HepG2 (cell line): ENCODE data around the gene ORMDL3. TPM values are rescaled to one million over a fixed set of nuclear protein-coding genes. Genes with fewer than 3 reads are reported as not detected.

ENCODE experiments used
- ATAC-seq: fragments of 200-7000 bp; cut with Tn5 transposase; 3 replicates; pipeline ENCODE4 v1.9.1; 2020; ENCODE audit warnings: mild to moderate bottlenecking, moderate library complexity
- BruUV-seq: library from RNA; stranded (reverse); fragments of 400-500 nt; replicated peaks from 2 replicates; lab custom pipeline; 2021; lab: Mats Ljungman, UMichigan
- CTCF ChIA-PET: fragments of 300-600 bp; formaldehyde crosslinking; extraction: SDS; loops from one replicate; lab custom pipeline; 2021; ENCODE audit warnings: low total read pairs, inconsistent platforms, low intra/inter-chr PET ratio; lab: Yijun Ruan, JAX
- POLR2A ChIA-PET: fragments of 350-600 bp; sonication (Branson Sonifier 250); formaldehyde crosslinking; loops from one replicate; lab custom pipeline; 2020; ENCODE audit warnings: antibody characterized with exemption, inconsistent platforms; lab: Yijun Ruan, JAX
- DNase-seq: peaks from one replicate; pipeline ENCODE4 v3.0.0-alpha.2; 2015; ENCODE audit warnings: low spot score
- FAIRE-seq: peaks from 3 replicates; lab custom pipeline; 2011; peaks lifted over from hg19 to GRCh38; lab: Jason Lieb, UNC
- H2AFZ ChIP-seq: one replicate; pipeline ENCODE4 v1.6.1; 2011; ENCODE audit warnings: low read length, inconsistent platforms
- H3K27ac ChIP-seq: fragments of 300-600 bp; 3 replicates; pipeline ENCODE4 v1.8.0; 2011; ENCODE audit warnings: mixed run types, mild to moderate bottlenecking, mixed read lengths, low read length, inconsistent platforms; ENCODE audit not compliant: insufficient read depth; ENCODE audit errors: extremely low read length
- H3K27me3 ChIP-seq, 2 experiments: fragments of 200-600 bp in 1 of 2; 2 replicates in 1 of 2; 3 replicates in 1 of 2; pipeline versions ENCODE4 v1.6.0 to v1.8.0; 2011; ENCODE audit warnings: low read length in 2 of 2, mild to moderate bottlenecking in 2 of 2, moderate library complexity in 2 of 2, inconsistent platforms in 1 of 2; ENCODE audit not compliant: insufficient read depth in 2 of 2, control insufficient read depth in 1 of 2
- H3K36me3 ChIP-seq, 2 experiments: fragments of 200-600 bp in 1 of 2; replicated peaks in 1 of 2; 2 replicates in 1 of 2; 3 replicates in 1 of 2; pipeline versions ENCODE4 v1.5.1 to v1.8.0; 2011; ENCODE audit warnings: low read length in 2 of 2, inconsistent platforms in 1 of 2; ENCODE audit not compliant: insufficient read depth in 2 of 2, control insufficient read depth in 1 of 2
- H3K4me1 ChIP-seq: 2 replicates; pipeline ENCODE4 v1.5.1; 2012; ENCODE audit warnings: low read length, inconsistent platforms; ENCODE audit not compliant: insufficient read depth
- H3K4me2 ChIP-seq: 2 replicates; pipeline ENCODE4 v1.6.0; 2011; ENCODE audit warnings: low read depth, low read length, inconsistent platforms
- H3K4me3 ChIP-seq, 3 experiments: fragments of 200-600 bp in 1 of 3; sonication (generic), shearing (Covaris generic) in 1 of 3; replicated peaks in 1 of 3; 2 replicates each; pipeline ENCODE4 v1.5.1; 2011 to 2016; ENCODE audit warnings: low read length in 3 of 3, inconsistent platforms in 2 of 3, low read depth in 2 of 3, mild to moderate bottlenecking in 2 of 3, control low read depth in 1 of 3, mixed read lengths in 1 of 3; ENCODE audit not compliant: insufficient read depth in 1 of 3
- H3K79me2 ChIP-seq: one replicate; pipeline ENCODE4 v1.6.1; 2011; ENCODE audit warnings: low read length, inconsistent platforms; ENCODE audit not compliant: insufficient read depth
- H3K9ac ChIP-seq: 2 replicates; pipeline ENCODE4 v1.6.0; 2011; ENCODE audit warnings: mild to moderate bottlenecking, low read depth, low read length, inconsistent platforms; ENCODE audit not compliant: insufficient read depth
- H3K9me3 ChIP-seq: 2 replicates; pipeline ENCODE4 v1.5.1; 2012; ENCODE audit warnings: mild to moderate bottlenecking, low read length
- H4K20me1 ChIP-seq: 2 replicates; pipeline ENCODE4 v1.6.0; 2011; ENCODE audit warnings: inconsistent platforms, mild to moderate bottlenecking, low read length, moderate library complexity; ENCODE audit not compliant: insufficient read depth
- BRCA1 ChIP-seq: sonication (generic); formaldehyde crosslinking; IDR thresholded peaks from 2 replicates; pipeline ENCODE4 v1.4.0; 2020; ENCODE audit warnings: missing genetic modification reagents
- ELF1 ChIP-seq: sonication (generic); formaldehyde crosslinking; IDR thresholded peaks from 2 replicates; pipeline ENCODE4 v1.4.0; 2020; ENCODE audit warnings: missing genetic modification reagents
- EP300 ChIP-seq, 3 experiments: sonication (generic) in 1 of 3; formaldehyde crosslinking in 1 of 3; IDR thresholded peaks; 2 replicates each; pipeline versions ENCODE4 v1.5.1 to v1.6.1; 2011 to 2020; ENCODE audit warnings: low read depth in 2 of 3, low read length in 2 of 3, borderline replicate concordance in 1 of 3, improper control_type of control experiment in 1 of 3, mild to moderate bottlenecking in 1 of 3, missing genetic modification reagents in 1 of 3, moderate library complexity in 1 of 3
- GABPB1 ChIP-seq: IDR thresholded peaks from 2 replicates; pipeline ENCODE4 v1.6.1; 2016; ENCODE audit warnings: mild to moderate bottlenecking, missing genetic modification reagents, moderate library complexity, missing compliant biosample characterization
- HNF4G ChIP-seq, 2 experiments: sonication (generic) in 1 of 2; formaldehyde crosslinking in 1 of 2; IDR thresholded peaks; 2 replicates each; pipeline versions ENCODE4 v1.4.0 to v1.6.1; 2011 to 2020; ENCODE audit warnings: borderline replicate concordance in 2 of 2, low read depth in 2 of 2, mild to moderate bottlenecking in 2 of 2, low read length in 1 of 2, missing genetic modification reagents in 1 of 2, moderate library complexity in 1 of 2
- KLF11 ChIP-seq: IDR thresholded peaks from 2 replicates; pipeline ENCODE4 v1.6.1; 2016; ENCODE audit warnings: missing compliant biosample characterization
- KLF13 ChIP-seq: sonication (generic); formaldehyde crosslinking; IDR thresholded peaks from 2 replicates; pipeline ENCODE4 v1.4.0; 2020; ENCODE audit warnings: mild to moderate bottlenecking, missing genetic modification reagents
- KMT2B ChIP-seq: IDR thresholded peaks from 2 replicates; pipeline ENCODE4 v1.6.1; 2016; ENCODE audit warnings: missing genetic modification reagents, missing compliant biosample characterization
- NFYC ChIP-seq: IDR thresholded peaks from 2 replicates; pipeline ENCODE4 v1.6.1; 2016; ENCODE audit warnings: missing genetic modification reagents, missing compliant biosample characterization
- RAD21 ChIP-seq: fragments of 450-650 bp; formaldehyde crosslinking; IDR thresholded peaks from 2 replicates; pipeline ENCODE4 v1.5.0; 2020; ENCODE audit warnings: mild to moderate bottlenecking
- RAD51 ChIP-seq: fragments of 450-650 bp; IDR thresholded peaks from 2 replicates; pipeline ENCODE4 v1.6.1; 2016; ENCODE audit warnings: borderline replicate concordance
- SOX6 ChIP-seq, 2 experiments: fragments of 450-650 bp in 1 of 2; sonication (generic) in 1 of 2; formaldehyde crosslinking in 1 of 2; IDR thresholded peaks; 2 replicates each; pipeline versions ENCODE4 v1.4.0 to v1.6.1; 2017 to 2020; ENCODE audit warnings: antibody characterized with exemption in 1 of 2, mild to moderate bottlenecking in 1 of 2, missing genetic modification reagents in 1 of 2
- TEAD3 ChIP-seq: optimal IDR thresholded peaks from 2 replicates; pipeline ENCODE3; 2016; ENCODE audit warnings: borderline replicate concordance
- ZNF138 ChIP-seq: sonication (generic); formaldehyde crosslinking; IDR thresholded peaks from 2 replicates; pipeline ENCODE4 v1.5.0; 2020; ENCODE audit warnings: mild to moderate bottlenecking, low read depth, missing genetic modification reagents
- ZNF292 ChIP-seq: sonication (generic); formaldehyde crosslinking; IDR thresholded peaks from 2 replicates; pipeline ENCODE4 v1.8.1; 2022; ENCODE audit warnings: mild to moderate bottlenecking, low read depth, missing genetic modification reagents, borderline replicate concordance
- ZNF724P ChIP-seq: sonication (generic); formaldehyde crosslinking; IDR thresholded peaks from 2 replicates; pipeline ENCODE4 v1.8.0; 2022; ENCODE audit warnings: missing genetic modification reagents, borderline replicate concordance
- ZNF775 ChIP-seq: sonication (generic); formaldehyde crosslinking; IDR thresholded peaks from 2 replicates; pipeline ENCODE4 v1.4.0; 2020; ENCODE audit warnings: missing genetic modification reagents, mild to moderate bottlenecking, moderate library complexity, borderline replicate concordance
- ZNF850 ChIP-seq: sonication (generic); formaldehyde crosslinking; conservative IDR thresholded peaks from 2 replicates; pipeline ENCODE4 v1.9.0; 2021; ENCODE audit warnings: mild to moderate bottlenecking, missing genetic modification reagents
- WGBS: methylation state at CpG from one replicate; pipeline ENCODE4 v1.1.6; 2017; ENCODE audit warnings: low lambda C conversion rate; 5-methylcytosine and 5-hydroxymethylcytosine counted together
- in situ Hi-C: cut with HindIII; loops from 2 replicates; pipeline ENCODE4 v1.10.0; 2017; ENCODE audit warnings: low pct_unique_long_range_greater_than_20kb; ENCODE audit not compliant: extremely low pct_ligation_motif_present
- intact Hi-C: fragments of 100-400 bp; cut with micrococcal nuclease; formaldehyde crosslinking; loops from one replicate; pipeline ENCODE4 v1.10.0; 2022; ENCODE audit not compliant: unreplicated experiment
- polyA plus RNA-seq, 8 experiments: library from polyadenylated mRNA; depleted of rRNA in 3 of 8; stranded (reverse) in 7 of 8; unstranded in 1 of 8; fragments of >200 nt; fragmentation: Illumina TruSeq in 4 of 8; extraction: Trizol in 4 of 8; gene quantifications; 2 replicates each; pipeline versions ENCODE4 v1.2.1 to v1.2.3, GENCODE V29; 2011 to 2016; ENCODE audit warnings: low read depth in 4 of 8, missing spikeins in 1 of 8, mixed read lengths in 1 of 8; ENCODE audit not compliant: insufficient read depth in 1 of 8
- total RNA-seq, 5 experiments: library from RNA; depleted of rRNA; stranded (reverse); fragments of >200 nt; fragmentation: Illumina TruSeq; extraction: Trizol; gene quantifications; 2 replicates each; pipeline ENCODE4 v1.2.3, GENCODE V29; 2016; ENCODE audit warnings: low read depth in 1 of 5
- TF ChIP-seq, protein P1 (sequence below): sonication (generic); formaldehyde crosslinking; IDR thresholded peaks from 2 replicates; pipeline ENCODE4 v1.9.0; 2022; ENCODE audit warnings: missing genetic modification reagents, mild to moderate bottlenecking, borderline replicate concordance

Gene ORMDL3
- total and polyA plus RNA-seq, 2 of the 13 experiments (the other 11 are each of a cell fraction or from before 2014, with no cell fraction given), result 181 to 384 TPM

- H3K36me3 ChIP-seq, result no peaks in the 10 kb centered on the region
- intact Hi-C loops (no loop called here), in situ Hi-C loops (no loop called here)
- no peaks in the 10 kb centered on the region for H3K9me3 ChIP-seq
- no peak for FAIRE-seq
- peaks cover 0 to 42% of the 10 kb centered on the region in 2 experiments; a peak in 3 of 5 replicates for H3K27me3 ChIP-seq
- POLR2A ChIA-PET, result no interaction called here
- TF ChIP-seq ZNF724P (CRISPR knock-in tag), result no peak
- no peak for TF ChIP-seq RAD51
- TF ChIP-seq KLF13 (CRISPR knock-in tag), result no peak
- no peak for TF ChIP-seq EP300 (IDR thresholded peaks at IDR 0.05; ENCODE audit: low read depth in 2 of 2, low read length in 2 of 2)
- no peak for TF ChIP-seq EP300 (CRISPR knock-in tag; IDR thresholded peaks at IDR 0.05; ENCODE audit: borderline replicate concordance)
- TF ChIP-seq TEAD3 (CRISPR knock-in tag), result no peak
- no peak for TF ChIP-seq SOX6 (IDR thresholded peaks at IDR 0.05)
- TF ChIP-seq SOX6 (CRISPR knock-in tag; IDR thresholded peaks at IDR 0.05), result no peak
- no peak for TF ChIP-seq ZNF292 (CRISPR knock-in tag)
- TF ChIP-seq RAD21 (CRISPR knock-in tag), result no peak
- TF ChIP-seq BRCA1 (CRISPR knock-in tag), result no peak
- no peak for TF ChIP-seq ELF1 (CRISPR knock-in tag)
- no peak for TF ChIP-seq NFYC (CRISPR knock-in tag)
- TF ChIP-seq ZNF138 (CRISPR knock-in tag), result no peak
- no peak for TF ChIP-seq HNF4G (IDR thresholded peaks at IDR 0.05; ENCODE audit: borderline replicate concordance, low read depth, low read length)
- no peak for TF ChIP-seq HNF4G (CRISPR knock-in tag; IDR thresholded peaks at IDR 0.05; ENCODE audit: borderline replicate concordance, low read depth)
- no peak for TF ChIP-seq ZNF775 (CRISPR knock-in tag)
- no peak for TF ChIP-seq KLF11
- no peak for TF ChIP-seq ZNF850 (CRISPR knock-in tag)
- no peak for TF ChIP-seq KMT2B (CRISPR knock-in tag)
- TF ChIP-seq GABPB1, result no peak
- TF ChIP-seq, protein P1, sequence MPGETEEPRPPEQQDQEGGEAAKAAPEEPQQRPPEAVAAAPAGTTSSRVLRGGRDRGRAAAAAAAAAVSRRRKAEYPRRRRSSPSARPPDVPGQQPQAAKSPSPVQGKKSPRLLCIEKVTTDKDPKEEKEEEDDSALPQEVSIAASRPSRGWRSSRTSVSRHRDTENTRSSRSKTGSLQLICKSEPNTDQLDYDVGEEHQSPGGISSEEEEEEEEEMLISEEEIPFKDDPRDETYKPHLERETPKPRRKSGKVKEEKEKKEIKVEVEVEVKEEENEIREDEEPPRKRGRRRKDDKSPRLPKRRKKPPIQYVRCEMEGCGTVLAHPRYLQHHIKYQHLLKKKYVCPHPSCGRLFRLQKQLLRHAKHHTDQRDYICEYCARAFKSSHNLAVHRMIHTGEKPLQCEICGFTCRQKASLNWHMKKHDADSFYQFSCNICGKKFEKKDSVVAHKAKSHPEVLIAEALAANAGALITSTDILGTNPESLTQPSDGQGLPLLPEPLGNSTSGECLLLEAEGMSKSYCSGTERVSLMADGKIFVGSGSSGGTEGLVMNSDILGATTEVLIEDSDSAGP (CRISPR knock-in tag), result no peak
- peaks cover 28% of the 10 kb centered on the region for H3K4me1 ChIP-seq
- no peak within 1 kb of the TSS for H2AFZ ChIP-seq
- H3K79me2 ChIP-seq, result no peaks in the 10 kb centered on the region
- H4K20me1 ChIP-seq, result no peaks in the 10 kb centered on the region
- H3K9ac ChIP-seq, result no peak within 1 kb of the TSS
- CTCF ChIA-PET, result no interaction called here
- DNase-seq, result no peak
- H3K4me3 ChIP-seq, result no peak within 1 kb of the TSS
- no peak within 1 kb of the TSS for H3K27ac ChIP-seq
- no TSS peak for BruUV-seq
- 26% methylated on average over 6 of the region's 6 CpGs for WGBS
- no peak for ATAC-seq
- H3K4me2 ChIP-seq, result no peak within 1 kb of the TSS
Measured at GRCh38 chr17:39962642-39963220, 35.3 kb upstream of the ORMDL3 start, which contains the start of gene GSDMA. Gene GSDMA (plus strand): TSS chr17:39963004. CDS start chr17:39965688, 2,684 bp downstream.
